Measurements from ENCODE around the gene HERC3. TPM values are rescaled to one million over a fixed set of nuclear protein-coding genes. Genes with fewer than 3 reads are reported as not detected.

The HERC3 gene
- total RNA-seq (75.5 and 78.1 TPM in 2 replicates), polyA plus RNA-seq (24.0 and 38.4 TPM in 2 replicates), polyA minus RNA-seq (25.3 and 32.2 TPM in 2 replicates)
- total RNA-seq (2013): 41.1 TPM

GRCh38 chr4:88591787-88592599 lies at the start of gene HERC3:
HERC3 (plus strand) TSS chr4:88592480; CDS start chr4:88605824, 13,344 bp downstream.
- H2AFZ ChIP-seq (ENCODE audit: insufficient read depth, low read depth, low read length, poor library complexity, severe bottlenecking): peak within 1 kb of the TSS; percentile 99
- peak within 1 kb of the TSS; percentile 58 to 97 (median 92) for H3K4me3 ChIP-seq (ENCODE audit: control extremely low read depth in 1 of 5, extremely low read depth in 1 of 5, insufficient read depth in 1 of 5, low read depth in 2 of 5, low read length in 4 of 5)
- peaks cover 34% of the 10 kb centered on the region for H4K20me1 ChIP-seq (ENCODE audit: control insufficient read depth, insufficient read depth, low read length, poor library complexity, severe bottlenecking)
- H3K4me2 ChIP-seq (replicated peaks; ENCODE audit: low read depth, low read length, poor library complexity, severe bottlenecking): peak within 1 kb of the TSS; percentile 91
- H3K27ac ChIP-seq (ENCODE audit: low read length in 2 of 2): peak within 1 kb of the TSS; percentile 73 to 91
- H3K27ac Mint-ChIP-seq: peak within 1 kb of the TSS; percentile 95
- peaks cover 39% of the 10 kb centered on the region for H3K79me2 ChIP-seq (ENCODE audit: control insufficient read depth, insufficient read depth, low read length)
- peaks cover 11 to 16% of the 10 kb centered on the region in 2 donors for H3K4me1 ChIP-seq (ENCODE audit: control insufficient read depth in 2 of 2, insufficient read depth in 2 of 2, low read length in 2 of 2)
- ATAC-seq (ENCODE audit: low read depth) (peak; percentile 92), DNase-seq (peak; percentile 93)
- H3K4me3 Mint-ChIP-seq: peak within 1 kb of the TSS; percentile 99
- intact Hi-C loops (cut with micrococcal nuclease): loop anchor here (1.0 to 5.0 kb wide), 6 partner anchors 19 to 1169 kb away; partner anchors contain the start of genes HERC5, NAP1L5, NUDT9 and PPM1K
- CTCF ChIA-PET: interaction anchor here (1.6 to 2.5 kb wide), 3 partner anchors 21 to 67 kb away, joined by 5 to 6 read pairs (median 5); no protein-coding TSS in a partner anchor
- H3K4me1 Mint-ChIP-seq: peaks cover 39% of the 10 kb centered on the region
- H3K27me3 Mint-ChIP-seq: no peaks in the 10 kb centered on the region
- H3K9me3 Mint-ChIP-seq (ENCODE audit: insufficient read depth): no peaks in the 10 kb centered on the region
- TF ChIP-seq, protein P1, sequence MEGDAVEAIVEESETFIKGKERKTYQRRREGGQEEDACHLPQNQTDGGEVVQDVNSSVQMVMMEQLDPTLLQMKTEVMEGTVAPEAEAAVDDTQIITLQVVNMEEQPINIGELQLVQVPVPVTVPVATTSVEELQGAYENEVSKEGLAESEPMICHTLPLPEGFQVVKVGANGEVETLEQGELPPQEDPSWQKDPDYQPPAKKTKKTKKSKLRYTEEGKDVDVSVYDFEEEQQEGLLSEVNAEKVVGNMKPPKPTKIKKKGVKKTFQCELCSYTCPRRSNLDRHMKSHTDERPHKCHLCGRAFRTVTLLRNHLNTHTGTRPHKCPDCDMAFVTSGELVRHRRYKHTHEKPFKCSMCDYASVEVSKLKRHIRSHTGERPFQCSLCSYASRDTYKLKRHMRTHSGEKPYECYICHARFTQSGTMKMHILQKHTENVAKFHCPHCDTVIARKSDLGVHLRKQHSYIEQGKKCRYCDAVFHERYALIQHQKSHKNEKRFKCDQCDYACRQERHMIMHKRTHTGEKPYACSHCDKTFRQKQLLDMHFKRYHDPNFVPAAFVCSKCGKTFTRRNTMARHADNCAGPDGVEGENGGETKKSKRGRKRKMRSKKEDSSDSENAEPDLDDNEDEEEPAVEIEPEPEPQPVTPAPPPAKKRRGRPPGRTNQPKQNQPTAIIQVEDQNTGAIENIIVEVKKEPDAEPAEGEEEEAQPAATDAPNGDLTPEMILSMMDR (IDR thresholded peaks at IDR 0.05): peak; percentile 15
- TF ChIP-seq EZH2 (IDR thresholded peaks at IDR 0.05; ENCODE audit: borderline replicate concordance, insufficient read depth, low read depth, low read length, poor library complexity, severe bottlenecking): no peak
- peak within 1 kb of the TSS; percentile 94 for H3K9ac ChIP-seq (ENCODE audit: low read length)
- H3K9me3 ChIP-seq (ENCODE audit: control extremely low read depth in 1 of 3, control insufficient read depth in 2 of 3, insufficient read depth in 1 of 3, low read length in 2 of 3): no peaks in the 10 kb centered on the region
- POLR2A ChIA-PET: no interaction called here
- no peaks in the 10 kb centered on the region for H3K27me3 ChIP-seq (replicated peaks in 1 of 4; ENCODE audit: control extremely low read depth in 1 of 4, control insufficient read depth in 3 of 4, insufficient read depth in 4 of 4, low read length in 3 of 4)
- WGBS (ENCODE audit: insufficient coverage): under 1% methylated on average over 73 of the region's 73 CpGs
- H3K36me3 ChIP-seq (replicated peaks in 1 of 2; ENCODE audit: control extremely low read depth in 1 of 2, control insufficient read depth in 1 of 2, extremely low read depth in 1 of 2, insufficient read depth in 2 of 2, low read length in 1 of 2): peaks cover 0 to 11% of the 10 kb centered on the region in 2 experiments

DNA sequence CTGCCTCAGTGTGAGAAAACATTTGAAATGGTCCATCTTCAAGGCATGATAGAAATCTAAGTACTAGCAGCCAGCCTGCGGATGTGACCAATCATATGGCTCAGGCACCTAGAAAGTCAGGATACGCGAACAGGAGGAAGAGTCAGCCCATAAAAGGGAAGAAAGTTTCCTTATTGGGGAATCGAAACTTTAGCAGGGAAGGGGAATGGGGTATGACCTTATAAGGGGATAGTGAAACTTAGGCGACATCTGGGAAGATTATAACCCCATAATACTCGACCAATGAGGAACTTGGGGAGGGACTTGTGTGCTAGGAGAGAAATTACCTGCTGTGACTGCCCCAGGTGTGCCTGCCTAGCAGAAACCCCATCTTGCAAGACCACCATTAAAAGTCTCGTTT lies 42.5 kb upstream of the HERC3 start:
- Histone ChIP-seq H3K4me2 (replicated peaks; ENCODE audit: low read depth, low read length, poor library complexity, severe bottlenecking) (no peak overlapping the region), H2AFZ (ENCODE audit: insufficient read depth, low read depth, low read length, poor library complexity, severe bottlenecking) (no peak overlapping the region), H3K4me3 (ENCODE audit: control extremely low read depth in 1 of 5, extremely low read depth in 1 of 5, insufficient read depth in 1 of 5, low read depth in 2 of 5, low read length in 4 of 5) (no peak overlapping the region), H3K9ac (ENCODE audit: low read length) (no peak overlapping the region), H3K36me3 (replicated peaks in 1 of 2; ENCODE audit: control extremely low read depth in 1 of 2, control insufficient read depth in 1 of 2, extremely low read depth in 1 of 2, insufficient read depth in 2 of 2, low read length in 1 of 2) (no peaks in the 10 kb centered on the region), H3K27ac (ENCODE audit: low read length in 2 of 2) (no peak overlapping the region), H4K20me1 (ENCODE audit: control insufficient read depth, insufficient read depth, low read length, poor library complexity, severe bottlenecking) (no peaks in the 10 kb centered on the region), H3K4me1 (ENCODE audit: control insufficient read depth in 2 of 2, insufficient read depth in 2 of 2, low read length in 2 of 2) (no peaks in the 10 kb centered on the region), H3K79me2 (ENCODE audit: control insufficient read depth, insufficient read depth, low read length) (no peaks in the 10 kb centered on the region), H3K9me3 (ENCODE audit: control extremely low read depth in 1 of 3, control insufficient read depth in 2 of 3, insufficient read depth in 1 of 3, low read length in 2 of 3) (no peaks in the 10 kb centered on the region), H3K27me3 (replicated peaks in 1 of 4; ENCODE audit: control extremely low read depth in 1 of 4, control insufficient read depth in 3 of 4, insufficient read depth in 4 of 4, low read length in 3 of 4) (no peaks in the 10 kb centered on the region)
- no peak for DNase-seq
- Mint-ChIP-seq H3K4me1 (no peaks in the 10 kb centered on the region), H3K27me3 (peaks cover 3% of the 10 kb centered on the region), H3K27ac (no peak overlapping the region), H3K4me3 (no peak overlapping the region), H3K9me3 (ENCODE audit: insufficient read depth) (no peaks in the 10 kb centered on the region)
- intact Hi-C loops (cut with micrococcal nuclease): no loop called here
- TF ChIP-seq, protein P1 (IDR thresholded peaks at IDR 0.05): no peak
- TF ChIP-seq EZH2 (IDR thresholded peaks at IDR 0.05; ENCODE audit: borderline replicate concordance, insufficient read depth, low read depth, low read length, poor library complexity, severe bottlenecking): no peak
- ATAC-seq (ENCODE audit: low read depth): no peak
- POLR2A ChIA-PET: no interaction called here
- WGBS (ENCODE audit: insufficient coverage): 100% methylated on average over 2 of the region's 7 CpGs
- CTCF ChIA-PET: no interaction called here
